GM18951 (cell line): ENCODE measurements around the gene OASL.

Source experiments
- POLR2A ChIP-seq: IDR thresholded peaks from 4 replicates; pipeline ENCODE4 v1.6.1; 2011; ENCODE audit warnings: mild to moderate bottlenecking; ENCODE audit not compliant: insufficient read length, insufficient read depth; ENCODE audit errors: extremely low read depth
- in situ Hi-C: fragments of 300-500 bp; cut with MboI; formaldehyde crosslinking; loops from one replicate; pipeline ENCODE4 v1.12.0; 2022; ENCODE audit warnings: low sequenced_read_pairs, mixed read lengths, inconsistent platforms; ENCODE audit not compliant: unreplicated experiment

The OASL gene

GRCh38 chr12:120984351-120984898, 54.6 kb downstream of the OASL start:
- in situ Hi-C loops = no loop called here

GRCh38 chr12:120983759-120984158, 55.3 kb downstream of the OASL start:
- TF ChIP-seq POLR2A = no peak
- in situ Hi-C loops = no loop called here

More at GRCh38 chr12:120984351-120984898, 54.6 kb downstream of the OASL start:
- no peak for TF ChIP-seq POLR2A

- in situ Hi-C loops = no loop called here
- no peak for TF ChIP-seq POLR2A
Measured at GRCh38 chr12:120982659-120983058, 56.4 kb downstream of the OASL start.

- in situ Hi-C loops = no loop called here
- TF ChIP-seq POLR2A = no peak
Measured at GRCh38 chr12:120981407-120981941, 57.6 kb downstream of the OASL start.

- in situ Hi-C loops = no loop called here
- no peak for TF ChIP-seq POLR2A
Measured at GRCh38 chr12:120980800-120981368, 58.2 kb downstream of the OASL start.

DNA sequence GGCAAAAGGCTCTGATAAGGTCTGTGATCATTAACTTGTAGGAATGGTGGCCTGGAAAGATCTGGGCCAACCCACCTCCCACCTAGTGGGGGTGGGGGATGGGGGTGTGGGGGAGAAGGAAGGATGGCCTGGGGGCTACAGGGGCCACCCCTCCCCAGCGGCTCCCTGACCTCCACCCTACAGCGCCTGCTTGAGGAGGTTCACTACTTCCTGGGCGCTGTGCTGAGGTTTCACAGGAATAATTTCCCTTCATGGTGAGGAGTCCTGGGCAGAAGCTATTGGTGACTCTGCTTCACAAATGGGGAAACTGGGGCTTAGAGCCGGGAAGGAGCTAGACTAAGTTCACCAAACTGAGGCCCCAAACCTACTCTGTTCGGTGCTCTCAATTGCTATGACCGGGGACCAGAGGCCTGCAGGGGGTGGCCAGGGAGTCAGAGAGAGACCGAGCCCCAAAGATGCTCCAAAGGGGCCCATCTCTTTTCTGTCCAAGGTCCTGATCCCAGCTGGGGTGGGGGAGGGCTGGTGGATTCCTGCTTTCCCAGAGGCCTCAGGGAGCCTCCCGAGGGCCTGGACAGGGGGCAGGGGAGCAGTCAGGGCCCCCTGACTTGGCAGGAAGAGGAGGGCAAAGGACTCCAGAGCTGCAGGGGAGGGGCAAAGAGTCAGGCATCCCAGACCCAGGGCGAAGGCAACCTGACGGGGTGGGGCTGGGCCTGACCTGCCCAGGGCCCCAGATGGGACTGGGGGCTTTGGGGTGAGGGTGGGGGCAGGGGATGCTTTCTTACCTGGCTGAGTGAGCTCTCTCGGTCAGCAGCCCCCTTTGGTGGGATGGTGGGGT, 59.0 kb downstream of the OASL start:
- in situ Hi-C loops = no loop called here
- TF ChIP-seq POLR2A = no peak

DNA sequence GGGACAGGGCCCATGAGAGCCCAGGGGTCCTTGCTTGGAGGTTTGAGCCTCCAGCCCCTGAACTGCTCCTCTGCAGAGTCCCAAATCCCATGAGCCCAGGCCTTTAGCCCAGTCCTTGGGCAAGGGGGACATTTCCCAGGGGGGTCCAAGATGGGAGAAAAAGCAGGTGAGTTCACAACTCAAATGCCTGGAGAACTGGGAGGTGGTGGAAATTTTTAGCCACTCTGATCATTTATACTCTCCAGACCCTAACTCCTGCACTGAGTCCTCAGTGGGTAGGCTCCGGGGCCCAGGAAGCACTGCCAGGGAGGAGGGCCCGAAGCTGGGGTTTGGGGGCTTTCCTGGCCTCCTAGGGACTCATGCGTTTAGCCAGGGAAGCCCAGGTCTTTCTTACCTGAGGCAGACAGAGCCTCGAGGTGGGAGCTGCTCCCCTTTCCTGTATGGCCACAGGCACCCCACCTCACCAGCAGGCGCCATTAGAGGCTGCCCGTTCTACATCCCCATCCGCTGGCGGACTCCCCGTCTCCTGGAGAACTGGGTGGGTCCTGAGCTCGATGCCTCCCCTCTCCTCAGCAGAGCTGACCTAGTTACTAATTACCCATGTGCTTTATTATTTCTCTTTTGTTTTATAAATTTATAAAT, 59.7 kb downstream of the OASL start:
- in situ Hi-C loops = no loop called here
- TF ChIP-seq POLR2A = no peak

- in situ Hi-C loops = no loop called here
- TF ChIP-seq POLR2A = no peak
Measured at GRCh38 chr12:120978296-120979219, 60.5 kb downstream of the OASL start, which contains the start of gene HNF1A. Gene HNF1A, plus strand, starts transcription at chr12:120978543. Its CDS starts 226 bp downstream, at chr12:120978769.

DNA sequence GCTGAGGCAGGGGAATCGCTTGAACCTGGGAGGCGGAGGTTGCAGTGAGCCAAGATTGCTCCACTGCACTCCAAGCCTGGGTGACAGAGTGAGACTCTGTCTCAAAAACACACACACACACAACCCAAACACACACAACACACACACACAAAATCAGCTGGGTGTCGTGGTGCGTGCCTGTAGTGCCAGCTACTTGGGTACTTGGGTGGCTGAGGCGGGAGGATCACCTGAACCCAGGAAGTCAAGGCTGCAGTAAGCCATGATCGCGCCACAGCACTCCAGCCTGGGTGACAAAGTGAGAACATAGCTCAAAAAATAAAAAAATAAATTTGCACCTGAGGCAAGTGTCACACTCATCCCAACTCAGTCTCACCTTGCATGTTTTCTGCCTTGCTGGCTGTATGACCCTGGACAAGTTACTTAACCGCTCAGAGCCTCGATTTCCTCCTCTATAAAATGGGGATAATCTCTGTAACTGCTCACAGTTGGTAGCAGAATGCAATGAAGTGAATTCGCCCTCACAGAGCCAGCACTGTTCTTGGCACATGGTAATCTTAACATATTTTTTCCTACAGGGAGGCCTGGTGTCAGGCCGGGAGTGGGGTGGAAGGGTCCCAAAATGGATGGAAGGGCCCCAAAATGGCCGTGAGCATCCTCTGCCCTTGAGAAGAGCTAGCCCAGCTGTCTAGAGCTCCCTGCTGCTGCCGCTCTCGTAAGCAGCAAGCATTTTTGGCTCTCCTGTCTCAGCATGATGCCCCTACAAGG, 61.3 kb downstream of the OASL start:
- in situ Hi-C loops = no loop called here
- TF ChIP-seq POLR2A = no peak

DNA sequence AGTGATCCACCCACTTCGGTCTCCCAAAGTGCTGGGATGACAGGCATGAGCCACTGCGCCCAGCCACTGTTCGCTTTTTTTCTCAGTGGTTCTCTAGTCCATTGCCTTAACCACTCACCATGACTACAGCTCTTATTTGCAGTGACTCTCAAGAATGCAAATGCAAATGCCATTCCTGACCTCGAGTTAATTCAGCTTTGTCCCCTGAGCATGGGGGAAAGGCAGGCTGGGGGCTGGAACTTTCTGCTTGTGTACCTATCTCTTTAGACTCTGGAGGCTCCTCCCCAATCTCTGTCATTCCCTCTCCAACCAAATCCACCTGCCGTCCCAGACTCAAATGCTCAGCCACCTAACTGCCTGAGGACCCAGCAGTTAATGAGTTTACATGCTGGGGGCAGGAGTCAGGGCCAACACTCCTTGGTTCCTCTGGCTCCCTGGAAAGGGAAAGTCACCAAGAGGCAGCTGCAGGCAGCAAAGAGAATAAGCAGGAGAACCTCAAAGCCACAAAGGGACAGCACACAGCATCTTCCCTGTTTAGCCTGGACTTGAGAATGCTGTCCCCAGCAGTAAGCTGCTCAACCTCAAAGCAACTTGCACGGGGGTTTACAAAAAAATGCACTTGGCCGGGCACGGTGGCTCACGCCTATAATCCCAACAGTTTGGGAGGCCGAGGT, 66.0 kb downstream of the OASL start:
- no peak for TF ChIP-seq POLR2A
- in situ Hi-C loops = no loop called here
